HUES6 (cell line): ENCODE measurements around the gene SNX8.

Source experiments
- H3K27ac ChIP-seq: 2 replicates; pipeline ENCODE4 v1.7.0; 2013; ENCODE audit warnings: low read depth, mild to moderate bottlenecking, low read length, inconsistent platforms
- H3K27me3 ChIP-seq: 2 replicates; pipeline ENCODE4 v1.6.1; 2013; ENCODE audit warnings: low read length; ENCODE audit not compliant: control insufficient read depth, insufficient read depth
- H3K36me3 ChIP-seq: 2 replicates; pipeline ENCODE4 v1.6.1; 2013; ENCODE audit warnings: low read length; ENCODE audit not compliant: control insufficient read depth, insufficient read depth
- H3K4me1 ChIP-seq: 2 replicates; pipeline ENCODE4 v1.6.1; 2013; ENCODE audit warnings: low read length; ENCODE audit not compliant: control insufficient read depth, insufficient read depth
- H3K4me3 ChIP-seq: 2 replicates; pipeline ENCODE4 v1.5.1; 2013; ENCODE audit warnings: low read depth, low read length
- H3K9ac ChIP-seq: one replicate; pipeline ENCODE4 v1.6.1; 2013; ENCODE audit warnings: mild to moderate bottlenecking, low read length
- H3K9me3 ChIP-seq: 2 replicates; pipeline ENCODE4 v1.6.1; 2013; ENCODE audit warnings: low read depth, low read length; ENCODE audit not compliant: control insufficient read depth, insufficient read depth

The SNX8 gene

DNA sequence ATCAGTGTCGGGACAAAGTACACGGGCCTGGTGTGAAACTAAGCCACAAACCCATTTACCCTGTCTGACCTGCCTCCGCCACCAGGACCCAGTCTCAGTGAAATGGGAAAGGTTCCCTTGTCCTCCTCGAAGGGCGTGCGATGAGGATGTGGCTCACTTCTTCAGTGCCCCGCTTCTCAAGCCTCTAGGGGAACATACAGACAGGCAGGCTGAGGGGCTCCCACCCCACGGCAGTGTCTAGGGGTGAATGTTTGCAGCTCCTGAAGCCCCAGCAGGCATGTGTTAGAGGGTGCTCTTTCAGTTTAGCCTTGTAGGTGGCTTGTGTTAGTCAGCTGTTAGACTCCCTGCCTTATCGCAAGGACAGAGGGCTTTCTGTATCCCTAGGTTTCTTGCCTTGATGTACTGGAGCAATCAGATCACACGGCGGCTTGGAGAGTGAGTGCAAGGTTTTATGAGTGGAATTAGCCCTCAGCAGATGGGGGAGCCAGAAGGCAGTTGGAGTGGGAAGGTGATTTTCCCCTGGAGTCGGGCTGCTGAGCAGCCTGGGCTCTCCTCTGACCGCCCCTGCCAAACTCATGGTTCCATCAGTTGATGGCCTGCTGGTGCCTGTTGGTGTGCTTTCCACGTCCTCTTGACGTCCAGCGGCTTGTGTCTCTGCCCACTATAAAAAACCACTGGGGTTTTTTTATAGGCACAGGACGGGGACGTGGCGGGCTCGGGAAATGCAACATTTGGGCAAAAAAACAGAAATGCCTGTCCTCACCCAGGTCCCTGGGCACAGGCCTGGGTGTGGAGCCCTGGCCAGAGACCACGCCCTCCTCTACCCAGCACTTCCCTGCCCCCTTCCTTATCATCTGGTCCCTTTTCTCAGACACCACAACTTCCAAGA is 71.5 kb downstream of the SNX8 start:
- Histone ChIP-seq H3K36me3 (peaks cover 40% of the 10 kb centered on the region), H3K4me1 (peaks cover 12% of the 10 kb centered on the region), H3K27me3 (no peaks in the 10 kb centered on the region), H3K4me3 (peak overlapping the region; percentile 90), H3K27ac (peak overlapping the region; percentile 89; the same call in 1 of the 2 replicates), H3K9ac (peak overlapping the region; percentile 95), H3K9me3 (no peaks in the 10 kb centered on the region)

DNA sequence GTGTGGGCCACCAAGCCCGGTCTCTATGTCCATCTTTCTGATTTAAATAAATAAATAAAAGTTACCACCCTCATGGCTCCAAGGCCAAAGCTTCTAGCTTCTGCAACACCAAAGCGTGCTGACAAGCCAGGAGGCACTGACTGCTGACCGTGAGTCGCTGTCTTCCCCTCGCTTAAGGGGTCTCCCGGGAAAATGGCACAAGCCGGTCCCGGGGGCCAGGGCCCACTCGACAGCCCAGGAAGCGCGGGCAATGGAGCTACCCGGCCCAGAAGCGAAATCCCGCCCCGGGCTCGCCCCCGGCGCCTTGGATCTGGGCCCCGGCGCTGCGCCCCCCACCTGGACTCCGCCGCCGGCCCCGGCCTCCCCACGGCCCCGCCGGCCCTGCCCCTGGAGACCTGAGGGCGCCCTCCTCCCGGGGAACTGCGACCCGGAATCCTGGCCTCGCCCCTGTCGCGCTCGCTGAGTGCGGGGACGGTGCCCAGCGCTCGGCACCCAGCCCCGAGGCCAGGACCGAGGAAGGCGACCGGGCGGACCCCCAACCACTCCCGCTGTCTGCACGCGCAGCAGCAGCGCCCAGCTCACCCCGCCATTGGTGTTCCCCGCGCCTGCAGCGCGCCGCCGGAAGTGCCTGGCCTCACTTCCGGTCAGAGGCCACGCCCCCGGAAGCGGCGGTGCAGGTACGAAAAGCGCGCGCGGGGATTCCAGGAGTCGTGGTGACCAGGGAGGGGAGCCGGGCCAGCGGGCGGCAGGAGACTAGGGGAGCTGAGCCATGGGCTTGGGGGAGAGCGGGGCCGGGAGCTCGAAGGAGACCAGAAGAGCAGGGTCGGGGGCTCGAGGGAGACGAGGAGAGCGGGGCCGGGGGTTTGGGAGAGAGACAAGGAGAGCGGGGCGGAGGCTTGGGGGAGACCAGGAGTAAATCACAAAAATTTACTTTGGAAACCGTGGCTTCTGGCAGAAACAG is 72.4 kb downstream of the SNX8 start, which contains the start of the genes MRM2 and NUDT1:
MRM2 (minus strand) TSS at position 626 of the 961 bp plus-strand sequence; CDS start at position 590, 36 bp downstream.
NUDT1 (plus strand) TSS at position 647 of the 961 bp plus-strand sequence. CDS start 2,349 bp downstream, outside the sequence.
- Histone ChIP-seq H3K36me3 (peaks cover 49% of the 10 kb centered on the region), H3K4me1 (peaks cover 7% of the 10 kb centered on the region), H3K4me3 (peak within 1 kb of the TSS; percentile 90), H3K9ac (peak within 1 kb of the TSS; percentile 95), H3K27me3 (no peaks in the 10 kb centered on the region), H3K9me3 (no peaks in the 10 kb centered on the region), H3K27ac (peak within 1 kb of the TSS; percentile 89; the same call in 1 of the 2 replicates)

DNA sequence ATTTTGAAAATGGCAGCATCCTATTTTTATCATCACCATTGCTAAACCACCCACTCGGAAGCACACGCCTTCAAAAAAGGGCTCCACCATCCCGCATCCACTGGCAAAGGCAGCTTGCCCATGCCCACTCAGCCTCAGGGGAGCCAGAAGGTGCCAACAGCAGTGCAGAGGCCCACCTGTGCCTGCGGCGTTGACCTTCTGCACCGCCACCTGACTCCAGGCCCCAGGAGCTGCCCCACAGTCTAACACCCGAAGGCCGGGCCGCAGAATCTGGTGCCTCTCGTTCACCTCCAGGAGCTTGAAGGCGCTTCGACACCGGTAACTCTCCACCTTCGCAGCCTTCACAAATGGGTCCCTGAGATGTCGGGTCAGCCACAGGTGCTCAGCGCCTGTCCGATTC is 75.0 kb downstream of the SNX8 start:
- no peak overlapping the region for H3K4me3 ChIP-seq
- no peaks in the 10 kb centered on the region for H3K9me3 ChIP-seq
- H3K27ac ChIP-seq, result no peak overlapping the region
- H3K36me3 ChIP-seq, result peaks cover 55% of the 10 kb centered on the region
- H3K9ac ChIP-seq, result no peak overlapping the region
- H3K27me3 ChIP-seq, result no peaks in the 10 kb centered on the region
- H3K4me1 ChIP-seq, result peaks cover 7% of the 10 kb centered on the region

DNA sequence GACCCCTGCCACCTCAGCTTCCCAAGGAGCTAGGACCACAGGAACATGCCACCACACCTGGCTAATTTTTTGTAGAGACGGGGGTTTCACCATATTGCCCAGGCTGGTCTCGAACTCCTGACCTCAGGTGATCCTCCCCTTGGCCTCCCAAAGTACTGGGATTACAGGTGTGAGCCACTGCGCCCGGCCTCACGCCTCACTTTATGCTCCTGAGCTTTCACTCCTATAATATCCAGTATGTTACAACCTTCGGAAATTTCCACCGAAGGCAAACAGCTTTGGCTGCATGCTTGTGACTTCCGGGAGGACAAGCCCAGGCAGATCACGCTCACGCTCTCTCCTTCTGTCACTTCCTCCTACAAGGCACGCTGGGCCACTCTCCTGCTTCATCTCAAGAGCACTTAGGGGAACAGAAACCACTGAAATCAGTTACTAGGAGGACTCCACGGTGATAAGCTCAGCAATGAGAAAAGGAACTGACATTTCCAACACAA is 77.1 kb downstream of the SNX8 start:
- Histone ChIP-seq H3K4me1 (no peaks in the 10 kb centered on the region), H3K27ac (peak overlapping the region; percentile 34; the same call in 1 of the 2 replicates), H3K27me3 (no peaks in the 10 kb centered on the region), H3K9ac (no peak overlapping the region), H3K4me3 (no peak overlapping the region), H3K36me3 (peaks cover 57% of the 10 kb centered on the region), H3K9me3 (no peaks in the 10 kb centered on the region)

DNA sequence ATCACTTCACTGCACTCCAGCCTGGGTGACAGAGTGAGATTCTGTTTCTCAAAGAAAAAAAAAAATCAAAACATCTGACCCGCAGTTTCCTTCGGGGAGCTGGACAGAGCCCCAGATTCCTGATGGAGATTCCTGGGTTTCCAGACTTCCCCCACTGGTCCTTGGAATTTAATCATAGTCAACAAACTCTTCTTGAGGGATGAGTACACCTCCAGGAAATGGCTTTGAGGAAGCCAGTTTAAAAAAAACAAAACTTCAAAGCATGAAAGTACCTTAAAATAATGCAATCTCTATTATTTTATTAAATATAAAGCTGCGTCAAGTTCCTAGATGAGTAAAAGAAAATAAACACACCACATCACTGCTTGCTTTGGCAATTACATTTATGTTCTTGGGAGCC is 80.3 kb downstream of the SNX8 start:
- H3K9me3 ChIP-seq, result no peaks in the 10 kb centered on the region
- H3K9ac ChIP-seq, result no peak overlapping the region
- no peaks in the 10 kb centered on the region for H3K27me3 ChIP-seq
- H3K36me3 ChIP-seq, result peaks cover 64% of the 10 kb centered on the region
- H3K27ac ChIP-seq, result no peak overlapping the region
- no peak overlapping the region for H3K4me3 ChIP-seq
- peaks cover 4% of the 10 kb centered on the region; the same call in 1 of the 2 replicates for H3K4me1 ChIP-seq

DNA sequence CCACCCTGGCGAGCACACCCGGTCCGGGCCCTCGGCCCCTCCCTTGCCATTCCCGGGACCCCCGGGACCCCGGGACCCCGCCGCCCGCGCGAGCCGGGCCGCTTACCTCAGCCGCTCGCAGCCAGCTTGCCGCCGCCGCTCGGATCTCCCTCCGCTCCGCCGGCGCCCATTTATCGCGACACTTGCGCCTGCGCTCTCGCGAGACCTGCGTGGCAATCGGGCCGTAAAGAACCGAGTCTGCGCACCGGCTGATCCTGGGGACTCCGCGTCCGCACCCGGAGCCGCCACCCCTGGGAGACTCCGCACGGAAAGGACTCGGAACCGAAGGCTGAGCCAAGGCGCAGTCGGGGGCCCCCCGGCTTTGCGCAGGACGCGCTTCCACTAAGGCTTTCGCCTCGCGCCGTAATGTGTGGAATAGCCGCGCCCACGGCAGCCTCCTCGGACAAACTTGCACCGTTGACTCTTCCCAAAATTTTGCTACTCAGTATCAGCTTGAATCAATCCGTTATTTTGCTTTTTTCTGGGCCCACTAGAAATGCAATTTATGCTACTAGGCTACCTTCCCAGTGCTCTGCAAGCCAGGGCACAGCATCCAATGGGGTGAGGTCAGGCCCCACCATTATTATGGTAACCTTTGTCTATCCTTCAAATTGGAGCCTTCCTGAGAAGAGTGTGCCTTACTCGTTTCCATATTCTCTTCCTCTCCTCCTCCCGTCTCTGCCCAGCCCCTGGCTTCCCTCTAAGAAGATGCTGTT is 81.3 kb downstream of the SNX8 start, which contains the start of gene MAD1L1:
MAD1L1 (minus strand) TSS at position 180 of the 755 bp plus-strand sequence. CDS start 2,812 bp downstream, outside the sequence.
- H3K9me3 ChIP-seq, result no peaks in the 10 kb centered on the region
- peaks cover 4% of the 10 kb centered on the region; the same call in 1 of the 2 replicates for H3K4me1 ChIP-seq
- peak within 1 kb of the TSS; percentile 90 for H3K4me3 ChIP-seq
- H3K27me3 ChIP-seq, result no peaks in the 10 kb centered on the region
- peak within 1 kb of the TSS; percentile 91 for H3K9ac ChIP-seq
- H3K27ac ChIP-seq, result peak within 1 kb of the TSS; percentile 83
- H3K36me3 ChIP-seq, result peaks cover 60% of the 10 kb centered on the region

DNA sequence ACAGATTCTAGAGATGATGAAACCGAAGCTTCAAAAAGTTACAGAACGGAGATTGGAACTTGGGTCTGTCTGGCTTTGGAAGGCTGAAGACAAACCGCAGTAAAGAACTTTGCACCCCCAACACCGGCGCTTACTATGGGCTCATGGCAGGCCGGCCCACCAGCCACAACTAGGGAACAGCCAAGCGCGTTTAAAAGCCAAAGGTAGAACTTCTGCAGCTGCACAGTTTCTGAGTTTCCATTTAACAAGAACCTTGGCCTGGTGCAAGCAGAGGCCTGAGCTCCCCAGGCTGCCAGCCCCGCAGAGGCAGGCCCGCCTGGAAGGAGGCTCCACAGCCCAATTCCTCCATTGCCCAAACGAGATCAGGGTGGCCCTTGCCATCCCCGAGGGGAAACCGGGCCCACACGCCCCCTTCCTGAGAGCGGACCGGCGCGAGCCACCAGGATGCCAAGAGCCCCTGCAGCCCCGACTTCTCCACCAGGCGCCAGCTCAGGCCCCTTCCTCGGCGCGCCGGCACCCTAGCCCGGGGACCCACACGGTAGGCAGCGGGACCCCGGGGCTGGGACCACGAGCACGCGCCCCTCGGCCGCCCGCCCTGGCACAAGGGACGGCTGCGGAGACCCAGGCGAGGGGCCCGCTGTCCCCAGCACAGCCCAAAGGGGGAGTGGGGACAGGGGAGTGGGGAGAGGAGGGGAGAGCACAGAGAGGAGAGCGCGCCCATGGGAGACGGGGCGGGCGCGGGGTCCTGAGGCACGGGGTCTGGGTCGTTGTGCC is 82.1 kb downstream of the SNX8 start:
- Histone ChIP-seq H3K27ac (peak overlapping the region; percentile 83), H3K27me3 (no peaks in the 10 kb centered on the region), H3K4me1 (peaks cover 4% of the 10 kb centered on the region; the same call in 1 of the 2 replicates), H3K36me3 (peaks cover 60% of the 10 kb centered on the region), H3K4me3 (peak overlapping the region; percentile 90), H3K9ac (peak overlapping the region; percentile 91), H3K9me3 (no peaks in the 10 kb centered on the region)

DNA sequence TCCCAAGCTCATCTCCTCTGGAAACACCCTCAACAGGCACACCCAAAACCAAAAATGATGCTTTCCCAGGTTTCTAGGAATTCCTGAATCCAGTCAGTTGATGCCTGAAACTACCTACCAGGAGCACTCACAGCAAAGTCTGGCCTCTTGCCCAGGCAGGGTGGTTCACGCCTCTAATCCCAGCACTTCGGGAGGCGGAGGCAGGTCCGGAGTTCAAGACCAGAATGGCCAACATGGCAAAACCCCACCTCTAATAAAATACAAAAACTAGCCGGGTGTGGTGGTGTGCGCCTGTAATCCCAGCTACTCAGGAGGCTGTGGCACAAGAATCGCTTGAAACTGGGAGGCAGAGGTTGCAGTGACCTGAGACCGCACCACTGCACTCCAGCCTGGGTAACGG is 83.4 kb downstream of the SNX8 start:
- no peak overlapping the region for H3K27ac ChIP-seq
- peaks cover 60% of the 10 kb centered on the region for H3K36me3 ChIP-seq
- no peak overlapping the region for H3K4me3 ChIP-seq
- H3K27me3 ChIP-seq, result no peaks in the 10 kb centered on the region
- H3K9ac ChIP-seq, result no peak overlapping the region
- no peaks in the 10 kb centered on the region for H3K9me3 ChIP-seq
- H3K4me1 ChIP-seq, result peaks cover 4% of the 10 kb centered on the region; the same call in 1 of the 2 replicates

DNA sequence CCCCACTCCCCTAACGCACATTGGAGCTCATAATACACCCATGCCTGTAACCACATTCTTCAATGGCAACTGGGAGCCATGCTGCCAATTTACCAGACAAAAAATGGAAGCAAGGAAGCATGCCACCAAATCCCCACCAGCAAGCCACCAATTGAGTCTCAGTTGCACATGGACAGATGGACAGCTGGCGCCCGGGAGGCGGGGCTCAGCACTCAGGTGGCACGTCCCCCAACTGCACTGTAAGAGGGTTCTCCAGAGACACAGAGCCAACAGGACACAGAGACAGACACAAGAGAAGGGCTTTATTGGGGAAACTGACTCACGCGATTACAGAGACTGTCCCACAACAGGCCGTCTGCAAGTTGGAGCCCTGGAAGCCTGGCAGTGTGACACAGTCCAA is 84.0 kb downstream of the SNX8 start:
- H3K9ac ChIP-seq, result no peak overlapping the region
- H3K4me1 ChIP-seq, result peaks cover 4% of the 10 kb centered on the region; the same call in 1 of the 2 replicates
- no peak overlapping the region for H3K4me3 ChIP-seq
- H3K27me3 ChIP-seq, result no peaks in the 10 kb centered on the region
- no peak overlapping the region for H3K27ac ChIP-seq
- no peaks in the 10 kb centered on the region for H3K9me3 ChIP-seq
- H3K36me3 ChIP-seq, result peaks cover 60% of the 10 kb centered on the region
